Fibroblast of the aortic adventitia (primary cell): Measurements from ENCODE around the gene TMEM203. TPM values are rescaled to one million over a fixed set of nuclear protein-coding genes. Genes with fewer than 3 reads are reported as not detected.

Experiments
- DNase-seq: peaks from one replicate; pipeline ENCODE4 v3.0.0-alpha.2; 2010; ENCODE audit warnings: low read depth
- H3K4me3 ChIP-seq: 2 replicates; pipeline ENCODE4 v1.5.1; 2011; ENCODE audit warnings: low read depth, mild to moderate bottlenecking, control low read depth, low read length, moderate library complexity
- CTCF ChIP-seq: IDR thresholded peaks from 2 replicates; pipeline ENCODE4 v1.5.1; 2011; ENCODE audit warnings: mild to moderate bottlenecking, low read length, control low read depth, inconsistent platforms; ENCODE audit not compliant: insufficient read depth
- total RNA-seq: library from RNA; depleted of rRNA; stranded (reverse); fragments of >200 nt; gene quantifications from 2 replicates; pipeline ENCODE4 v1.2.3, GENCODE V29; 2012; ENCODE audit warnings: low replicate concordance

Gene TMEM203
- total RNA-seq, 1 donor: 32.3 TPM

GRCh38 chr9:137170486-137171148, 34.8 kb downstream of the TMEM203 start:
- no peak overlapping the region for H3K4me3 ChIP-seq
- TF ChIP-seq CTCF: no peak
- no peak for DNase-seq

GRCh38 chr9:137169896-137170358, 35.5 kb downstream of the TMEM203 start, which contains the start of gene LRRC26:
LRRC26 (minus strand) TSS chr9:137170051; CDS start chr9:137169943, 108 bp downstream.
- H3K4me3 ChIP-seq: no peak within 1 kb of the TSS
- TF ChIP-seq CTCF: no peak
- no peak for DNase-seq

- H3K4me3 ChIP-seq: no peak overlapping the region
- peak; percentile 15 for DNase-seq
- TF ChIP-seq CTCF: no peak
These were observed 36.3 kb downstream of the TMEM203 start for GRCh38 chr9:137168904-137169856.

- no peak overlapping the region for H3K4me3 ChIP-seq
- no peak for DNase-seq
These were observed 36.9 kb downstream of the TMEM203 start for GRCh38 chr9:137168573-137168903.

GRCh38 chr9:137167747-137168572, 37.5 kb downstream of the TMEM203 start:
- no peak for TF ChIP-seq CTCF
- no peak overlapping the region for H3K4me3 ChIP-seq
- no peak for DNase-seq

More at GRCh38 chr9:137168573-137168903, 36.9 kb downstream of the TMEM203 start:
- no peak for TF ChIP-seq CTCF

GRCh38 chr9:137167277-137167746, 38.1 kb downstream of the TMEM203 start:
- TF ChIP-seq CTCF: no peak
- no peak overlapping the region for H3K4me3 ChIP-seq
- no peak for DNase-seq
